Fibroblast of skin of left biceps (primary cell): ENCODE results near the gene KIF21B.

Source experiments
- DNase-seq, 2 experiments: peaks; one replicate each; pipeline ENCODE4 v3.0.0-alpha.2; 2013; ENCODE audit warnings: low read depth in 2 of 2

The KIF21B gene

DNA sequence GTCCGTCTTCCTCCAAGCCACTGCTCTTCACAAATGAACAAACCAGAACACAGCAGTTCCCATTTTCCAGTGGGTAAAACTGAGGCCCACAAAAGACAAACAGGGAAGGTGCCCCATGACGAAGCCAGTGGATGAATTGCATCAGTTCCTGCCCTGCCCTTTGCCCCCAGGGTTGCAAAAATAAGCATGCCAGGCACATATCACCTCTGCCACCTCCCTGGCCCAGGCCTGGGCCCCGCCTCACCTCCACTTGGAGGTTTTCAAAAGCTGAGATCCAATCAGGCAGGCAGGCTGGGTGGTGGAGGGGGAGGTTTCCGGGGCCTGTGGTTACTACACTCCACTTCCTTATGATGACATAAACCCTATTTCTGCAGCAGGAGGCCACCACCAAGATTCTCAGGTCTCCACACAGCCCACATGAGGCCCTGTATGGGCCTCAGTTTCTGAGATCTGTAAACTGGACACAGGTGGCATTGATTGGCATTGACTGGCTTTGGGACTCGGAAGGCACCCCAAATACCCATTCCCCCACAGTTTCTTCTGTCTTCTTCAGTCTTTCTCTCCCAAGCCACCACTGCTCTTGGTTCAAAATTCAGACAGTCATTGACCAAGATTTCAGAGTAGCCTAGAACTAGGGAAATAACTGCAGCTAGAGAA, 4.1 kb downstream of the KIF21B start:
- DNase-seq, result no peak

- no peak for DNase-seq
Observed at GRCh38 chr1:201017828-201018163, 5.7 kb downstream of the KIF21B start.

- no peak for DNase-seq
Observed at GRCh38 chr1:201016943-201017827, 6.3 kb downstream of the KIF21B start.

- DNase-seq, result no peak
Observed at GRCh38 chr1:201016211-201016651, 7.3 kb downstream of the KIF21B start.

DNA sequence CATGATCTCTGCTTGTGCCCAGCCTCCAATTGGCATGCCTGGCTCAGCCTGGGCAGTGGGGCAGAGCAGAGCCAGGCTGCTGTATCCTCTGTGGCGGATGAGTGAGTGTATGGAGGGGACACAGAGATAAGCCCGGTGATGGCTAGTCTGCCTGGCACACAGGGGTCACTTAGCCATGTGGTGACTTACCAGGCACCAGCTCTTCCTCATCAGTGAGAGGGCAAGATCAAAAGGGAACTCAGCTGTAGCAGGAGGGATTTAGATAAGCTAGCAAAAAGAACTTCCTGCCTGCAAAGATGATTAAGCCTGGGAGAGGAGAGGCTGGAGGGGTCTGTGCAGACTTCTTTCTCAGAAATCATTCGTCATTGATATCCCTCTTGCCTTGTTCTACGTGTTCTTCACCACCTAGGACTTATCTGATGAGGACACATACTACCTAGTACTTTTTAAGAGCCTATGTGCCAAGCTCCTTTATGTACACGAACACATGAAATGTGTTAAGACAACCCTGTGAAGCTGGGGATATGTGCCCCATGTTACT, 7.9 kb downstream of the KIF21B start:
- no peak for DNase-seq

- DNase-seq, result no peak
Observed at GRCh38 chr1:201014816-201015200, 8.7 kb downstream of the KIF21B start.

- no peak for DNase-seq
Observed at GRCh38 chr1:201013991-201014815, 9.3 kb downstream of the KIF21B start.

GRCh38 chr1:201013031-201013485, 10.5 kb downstream of the KIF21B start:
- no peak for DNase-seq

GRCh38 chr1:201011616-201012015, 11.9 kb downstream of the KIF21B start:
- DNase-seq, result no peak

DNA sequence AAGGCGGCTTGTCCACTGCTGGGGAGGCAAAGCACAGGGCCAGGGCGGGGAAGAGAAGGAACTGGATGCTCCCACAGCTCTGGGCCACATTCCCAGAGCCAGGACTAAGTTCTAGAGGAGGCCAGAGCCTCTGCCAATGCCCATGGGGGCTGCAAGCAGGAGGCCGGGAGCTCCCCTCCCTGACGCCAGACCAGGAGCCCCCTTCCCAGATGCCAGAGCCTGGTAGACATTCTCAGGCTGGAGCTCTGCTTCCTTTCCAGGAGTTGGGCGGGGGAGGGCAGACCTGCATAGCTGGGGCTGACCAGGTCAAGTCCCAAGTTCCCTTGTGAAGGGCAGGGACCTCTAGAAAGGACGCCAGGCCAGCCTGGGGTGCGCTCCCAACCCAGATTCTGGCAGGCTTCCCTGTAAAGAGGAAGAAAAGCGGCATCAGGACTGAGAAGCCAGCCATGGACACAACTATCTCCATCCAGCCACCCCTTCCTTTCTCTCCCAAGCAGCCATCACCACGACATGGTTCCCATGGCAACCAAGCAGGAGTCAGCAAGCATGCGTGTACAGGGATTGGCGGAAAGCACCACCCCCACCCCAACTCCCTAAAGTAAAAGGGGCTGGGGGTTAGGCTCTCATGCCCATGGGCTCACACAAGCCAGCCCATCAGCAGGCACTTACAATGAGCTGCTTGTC, 13.4 kb downstream of the KIF21B start:
- DNase-seq, result no peak

GRCh38 chr1:201008666-201009360, 14.7 kb downstream of the KIF21B start:
- DNase-seq, result no peak

GRCh38 chr1:201007481-201007880, 16.0 kb downstream of the KIF21B start:
- DNase-seq, result no peak

DNA sequence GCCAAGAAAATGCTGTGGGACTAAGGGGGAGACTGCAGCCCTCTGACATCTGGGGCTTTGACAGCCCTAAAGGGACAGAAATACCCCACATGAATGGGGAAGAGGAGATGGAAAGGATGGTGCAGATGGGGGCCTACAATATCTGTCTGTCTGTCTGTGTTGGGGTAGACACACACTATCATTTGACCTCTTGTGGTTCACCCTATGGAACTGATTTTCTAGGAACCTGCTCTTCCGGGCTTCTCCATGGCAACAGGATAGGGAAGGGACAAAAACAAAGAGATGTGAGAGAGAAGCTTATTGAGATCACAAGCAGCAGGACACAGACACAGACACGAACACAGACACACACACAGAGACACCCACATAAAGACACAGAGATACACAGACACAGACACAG, 17.1 kb downstream of the KIF21B start:
- no peak for DNase-seq

- DNase-seq, result no peak
Observed at GRCh38 chr1:201004732-201005131, 18.8 kb downstream of the KIF21B start.

DNA sequence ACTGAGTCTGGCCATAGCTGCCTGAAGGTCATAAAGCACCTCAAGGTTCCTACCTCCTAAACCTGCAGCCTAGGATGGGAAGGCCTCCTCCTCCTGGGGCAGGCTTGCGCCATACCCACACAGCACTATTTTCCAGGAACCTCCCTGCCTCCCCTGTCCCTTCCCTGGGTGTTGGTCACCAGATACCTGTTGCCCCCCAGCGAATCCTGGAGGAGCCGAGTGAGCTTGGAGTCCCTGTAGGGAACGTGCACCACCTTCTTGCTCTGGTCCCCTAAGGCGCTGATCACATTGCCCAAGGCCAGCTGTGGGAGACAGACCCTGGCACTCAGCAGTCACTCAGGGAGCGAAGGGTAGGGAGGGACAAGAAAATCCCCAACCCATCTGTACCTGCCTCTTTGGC, 19.4 kb downstream of the KIF21B start:
- no peak for DNase-seq

DNA sequence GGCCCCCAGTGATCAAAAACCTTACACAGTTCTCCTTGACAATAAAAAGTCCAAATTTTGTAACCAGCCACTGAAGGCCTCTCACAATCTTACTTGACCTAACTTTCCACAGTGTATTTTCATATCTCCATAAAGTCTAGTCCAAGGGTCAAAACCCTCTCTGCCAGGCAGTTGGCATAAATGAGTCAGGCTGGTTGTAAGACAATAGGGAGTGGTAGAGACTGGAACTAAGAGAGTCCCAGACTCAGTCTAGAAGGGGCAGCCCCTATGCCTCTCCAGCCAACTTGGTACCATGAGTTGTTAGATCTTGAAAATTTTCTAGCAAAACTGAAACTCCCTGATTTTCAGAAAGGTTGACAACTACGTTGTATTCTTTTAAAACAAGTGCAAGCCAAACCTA, 21.0 kb downstream of the KIF21B start:
- no peak for DNase-seq

- no peak for DNase-seq
Observed at GRCh38 chr1:201001962-201002361, 21.6 kb downstream of the KIF21B start.

DNA sequence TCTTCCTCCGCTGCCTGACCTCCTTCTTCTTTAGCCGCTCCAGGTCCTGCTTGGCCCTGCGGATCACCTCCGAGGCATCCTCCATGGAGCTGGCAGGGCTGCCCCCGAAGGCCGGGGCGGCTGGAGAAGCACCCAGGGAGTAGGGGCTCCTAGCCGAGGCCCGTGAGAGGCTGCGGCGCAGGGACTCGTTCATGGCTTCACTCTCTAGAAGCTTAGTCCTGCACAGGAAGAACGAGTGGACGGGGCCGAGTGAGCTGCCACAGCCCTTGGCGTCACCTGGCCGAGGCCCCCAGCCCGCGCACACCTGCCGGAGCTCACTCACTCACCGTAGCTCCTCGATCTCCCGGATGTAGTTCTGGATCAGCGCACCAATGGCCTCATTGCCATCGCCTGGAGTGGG, 23.1 kb downstream of the KIF21B start:
- DNase-seq, result no peak

GRCh38 chr1:200999667-201000066, 23.8 kb downstream of the KIF21B start:
- no peak for DNase-seq

DNA sequence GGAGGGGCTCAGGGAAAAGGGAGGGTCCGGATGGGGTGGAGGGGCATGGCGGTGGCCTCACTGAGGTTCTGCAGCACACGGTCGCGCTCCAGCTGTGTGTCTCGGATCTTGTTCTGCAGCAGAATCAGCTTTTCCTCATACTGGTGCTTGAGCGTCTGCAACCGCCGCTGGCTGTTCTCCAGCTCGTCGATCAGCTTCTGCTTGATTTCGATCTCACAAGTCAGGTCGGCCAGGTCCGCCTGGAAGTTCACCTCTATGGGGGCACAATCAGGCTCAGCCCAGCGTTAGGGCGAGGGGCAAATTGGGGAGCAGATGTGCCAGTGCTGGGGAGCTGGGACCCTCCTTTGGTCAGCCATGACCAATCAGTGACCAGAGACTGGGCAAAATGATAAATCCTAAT, 25.2 kb downstream of the KIF21B start:
- DNase-seq, result no peak
